ENCODE results near the gene DCAF17. TPM values are rescaled to one million over a fixed set of nuclear protein-coding genes. Genes with fewer than 3 reads are reported as not detected.

DCAF17 gene
- total RNA-seq, 1 donor from 2014 or later = 53.8 TPM

- H3K27ac Mint-ChIP-seq = no peak overlapping the region
- TF ChIP-seq EZH2 (IDR thresholded peaks at IDR 0.05) (no peak), CTCF (IDR thresholded peaks at IDR 0.05) (no peak), EZH2phosphoT487 (IDR thresholded peaks at IDR 0.05) (no peak)
Observed at GRCh38 chr2:171470129-171470528, 36.1 kb downstream of the DCAF17 start.

GRCh38 chr2:171475979-171476378, 42.0 kb downstream of the DCAF17 start:
- TF ChIP-seq EZH2phosphoT487 (IDR thresholded peaks at IDR 0.05) (no peak), CTCF (IDR thresholded peaks at IDR 0.05) (no peak)
- no peak overlapping the region for H3K4me2 ChIP-seq
- peaks cover 8% of the 10 kb centered on the region for H3K36me3 Mint-ChIP-seq
- H2AFZ ChIP-seq (replicated peaks) = no peak overlapping the region
- no peaks in the 10 kb centered on the region for H3K4me1 ChIP-seq
- no peak overlapping the region for H3K4me3 ChIP-seq
- no peak overlapping the region for H3K9ac ChIP-seq
- no peak overlapping the region for H3K4me3 Mint-ChIP-seq
- no peaks in the 10 kb centered on the region for H4K20me1 ChIP-seq (ENCODE audit: low read depth)
- H3F3A ChIP-seq (ENCODE audit: low read depth) = no peaks in the 10 kb centered on the region
- H3K27me3 ChIP-seq = no peaks in the 10 kb centered on the region
- H3K79me2 ChIP-seq (ENCODE audit: low read depth) = no peaks in the 10 kb centered on the region
- no peaks in the 10 kb centered on the region for H3K36me3 ChIP-seq
- H3K9me3 Mint-ChIP-seq = no peaks in the 10 kb centered on the region
- H3K9me3 ChIP-seq (ENCODE audit: low read depth) = no peaks in the 10 kb centered on the region
- H3K27me3 Mint-ChIP-seq (ENCODE audit: insufficient read depth, low read depth) = no peaks in the 10 kb centered on the region
- no peaks in the 10 kb centered on the region for H3K4me1 Mint-ChIP-seq
- H3K27ac ChIP-seq = no peak overlapping the region
- no peak overlapping the region for H3K27ac Mint-ChIP-seq
- DNase-seq (ENCODE audit: low spot score) = no peak

More at GRCh38 chr2:171470129-171470528, 36.1 kb downstream of the DCAF17 start:
- H3K4me1 Mint-ChIP-seq = no peaks in the 10 kb centered on the region
- DNase-seq (ENCODE audit: low spot score) = no peak
- H3K9me3 Mint-ChIP-seq = no peaks in the 10 kb centered on the region
- Histone ChIP-seq H3K79me2 (ENCODE audit: low read depth) (no peaks in the 10 kb centered on the region), H3K4me3 (no peak overlapping the region), H3K9me3 (ENCODE audit: low read depth) (no peaks in the 10 kb centered on the region), H3K27ac (no peak overlapping the region), H4K20me1 (ENCODE audit: low read depth) (no peaks in the 10 kb centered on the region), H3F3A (ENCODE audit: low read depth) (no peaks in the 10 kb centered on the region), H2AFZ (replicated peaks) (no peak overlapping the region), H3K4me2 (no peak overlapping the region), H3K27me3 (no peaks in the 10 kb centered on the region), H3K36me3 (no peaks in the 10 kb centered on the region), H3K9ac (no peak overlapping the region), H3K4me1 (no peaks in the 10 kb centered on the region)
- no peaks in the 10 kb centered on the region for H3K27me3 Mint-ChIP-seq (ENCODE audit: insufficient read depth, low read depth)
- peaks cover 19% of the 10 kb centered on the region for H3K36me3 Mint-ChIP-seq
- H3K4me3 Mint-ChIP-seq = no peak overlapping the region

- Histone ChIP-seq H3K36me3 (no peaks in the 10 kb centered on the region), H3K9me3 (ENCODE audit: low read depth) (no peaks in the 10 kb centered on the region), H3K4me2 (no peak overlapping the region), H2AFZ (replicated peaks) (no peak overlapping the region), H3K27ac (no peak overlapping the region), H3K27me3 (no peaks in the 10 kb centered on the region), H3K4me1 (peaks cover 13% of the 10 kb centered on the region), H3K4me3 (no peak overlapping the region), H3K79me2 (ENCODE audit: low read depth) (no peaks in the 10 kb centered on the region), H4K20me1 (ENCODE audit: low read depth) (no peaks in the 10 kb centered on the region), H3F3A (ENCODE audit: low read depth) (peaks cover 9% of the 10 kb centered on the region), H3K9ac (no peak overlapping the region)
- H3K9me3 Mint-ChIP-seq = no peaks in the 10 kb centered on the region
- peaks cover 6% of the 10 kb centered on the region for H3K36me3 Mint-ChIP-seq
- no peak for DNase-seq (ENCODE audit: low spot score)
- no peaks in the 10 kb centered on the region for H3K4me1 Mint-ChIP-seq
- no peak for TF ChIP-seq EZH2phosphoT487 (IDR thresholded peaks at IDR 0.05)
- no peak overlapping the region for H3K27ac Mint-ChIP-seq
- H3K4me3 Mint-ChIP-seq = no peak overlapping the region
- H3K27me3 Mint-ChIP-seq (ENCODE audit: insufficient read depth, low read depth) = no peaks in the 10 kb centered on the region
Observed at GRCh38 chr2:171478345-171478744, 44.3 kb downstream of the DCAF17 start.

GRCh38 chr2:171479154-171479814, 45.3 kb downstream of the DCAF17 start:
- TF ChIP-seq CTCF (IDR thresholded peaks at IDR 0.05) (no peak), EZH2phosphoT487 (IDR thresholded peaks at IDR 0.05) (no peak), EZH2 (IDR thresholded peaks at IDR 0.05) (no peak)
- H3K9me3 ChIP-seq (ENCODE audit: low read depth) = no peaks in the 10 kb centered on the region

More at GRCh38 chr2:171479154-171479814, 45.3 kb downstream of the DCAF17 start:
- H3K4me3 ChIP-seq = no peak overlapping the region
- H2AFZ ChIP-seq (replicated peaks) = no peak overlapping the region
- Mint-ChIP-seq H3K27me3 (ENCODE audit: insufficient read depth, low read depth) (no peaks in the 10 kb centered on the region), H3K36me3 (peaks cover 6% of the 10 kb centered on the region), H3K4me1 (no peaks in the 10 kb centered on the region), H3K27ac (no peak overlapping the region), H3K4me3 (no peak overlapping the region), H3K9me3 (no peaks in the 10 kb centered on the region)
- peaks cover 9% of the 10 kb centered on the region for H3F3A ChIP-seq (ENCODE audit: low read depth)
- H3K4me2 ChIP-seq = no peak overlapping the region
- no peaks in the 10 kb centered on the region for H3K36me3 ChIP-seq
- no peak overlapping the region for H3K27ac ChIP-seq
- no peaks in the 10 kb centered on the region for H3K79me2 ChIP-seq (ENCODE audit: low read depth)
- H3K27me3 ChIP-seq = no peaks in the 10 kb centered on the region
- H4K20me1 ChIP-seq (ENCODE audit: low read depth) = no peaks in the 10 kb centered on the region
- DNase-seq (ENCODE audit: low spot score) = no peak
- no peak overlapping the region for H3K9ac ChIP-seq
- H3K4me1 ChIP-seq = peaks cover 13% of the 10 kb centered on the region
